Stimulated activated CD8-positive, alpha-beta memory T cell treated with anti-CD3 and anti-CD28 coated beads, Interleukin-2, amount 100 ng/mL, for 1 hour (primary cell): Measurements from ENCODE around the gene PIGV.
A peak's percentile ranks its signal among the peaks of the same experiment; 100 is the strongest.

Experiments
- DNase-seq, 2 donors: peaks; one replicate each; pipeline ENCODE4 v3.0.0-alpha.2; 2020; ENCODE audit warnings: low read depth in 2 of 2

PIGV gene

GRCh38 chr1:26787706-26788514 is at the start of gene PIGV:
TSS of gene PIGV (plus strand) at chr1:26787950. CDS start at chr1:26790816, 2,866 bp downstream.
- DNase-seq, result peak; percentile 81 to 83

GRCh38 chr1:26739329-26739914 is 48.3 kb upstream of the PIGV start:
- no peak for DNase-seq

GRCh38 chr1:26740023-26740634 is 47.6 kb upstream of the PIGV start:
- DNase-seq, result no peak

- DNase-seq, result no peak
Observed at GRCh38 chr1:26740952-26741351, 46.8 kb upstream of the PIGV start.

GRCh38 chr1:26743426-26744059 is 44.2 kb upstream of the PIGV start:
- no peak for DNase-seq

- peak; percentile 63 for DNase-seq
Observed at GRCh38 chr1:26744075-26744959, 43.4 kb upstream of the PIGV start.

GRCh38 chr1:26745191-26745590 is 42.6 kb upstream of the PIGV start:
- no peak for DNase-seq

- no peak for DNase-seq
Observed at GRCh38 chr1:26747048-26747447, 40.7 kb upstream of the PIGV start.

GRCh38 chr1:26748351-26748750 is 39.4 kb upstream of the PIGV start:
- DNase-seq, result no peak

- DNase-seq, result no peak
Observed at GRCh38 chr1:26749458-26749857, 38.3 kb upstream of the PIGV start.

GRCh38 chr1:26750428-26750827 is 37.3 kb upstream of the PIGV start:
- DNase-seq, result no peak

- no peak for DNase-seq
Observed at GRCh38 chr1:26752519-26752918, 35.2 kb upstream of the PIGV start.

- no peak for DNase-seq
Observed at GRCh38 chr1:26754086-26754874, 33.5 kb upstream of the PIGV start.

GRCh38 chr1:26758358-26758757 is 29.4 kb upstream of the PIGV start:
- no peak for DNase-seq

GRCh38 chr1:26759531-26759930 is 28.2 kb upstream of the PIGV start:
- no peak for DNase-seq

GRCh38 chr1:26761217-26761616 is 26.5 kb upstream of the PIGV start:
- DNase-seq, result no peak

- DNase-seq, result no peak
Observed at GRCh38 chr1:26767714-26768113, 20.0 kb upstream of the PIGV start.

- no peak for DNase-seq
Observed at GRCh38 chr1:26768755-26769154, 19.0 kb upstream of the PIGV start.

GRCh38 chr1:26771285-26771642 is 16.5 kb upstream of the PIGV start:
- DNase-seq, result no peak

GRCh38 chr1:26771643-26772321 is 16.0 kb upstream of the PIGV start:
- DNase-seq, result no peak
